ENCODE measurements around the gene TMEM235.

TMEM235 gene

GRCh38 chr17:78239489-78239931 is 8.1 kb downstream of the TMEM235 start:
- TF ChIP-seq CTCF (IDR thresholded peaks at IDR 0.05; ENCODE audit: low read depth, low read length): no peak
- no peak overlapping the region for H3K4me3 ChIP-seq (ENCODE audit: low read depth, low read length)

- H3K4me3 ChIP-seq (ENCODE audit: low read depth, low read length): no peak overlapping the region
- no peak for TF ChIP-seq CTCF (IDR thresholded peaks at IDR 0.05; ENCODE audit: low read depth, low read length)
Observed at GRCh38 chr17:78240012-78240655, 8.7 kb downstream of the TMEM235 start.

- no peak overlapping the region for H3K4me3 ChIP-seq (ENCODE audit: low read depth, low read length)
- no peak for TF ChIP-seq CTCF (IDR thresholded peaks at IDR 0.05; ENCODE audit: low read depth, low read length)
Observed at GRCh38 chr17:78240839-78241238, 9.4 kb downstream of the TMEM235 start.

GRCh38 chr17:78241277-78242023 is 10.0 kb downstream of the TMEM235 start:
- no peak overlapping the region for H3K4me3 ChIP-seq (ENCODE audit: low read depth, low read length)
- no peak for TF ChIP-seq CTCF (IDR thresholded peaks at IDR 0.05; ENCODE audit: low read depth, low read length)

- H3K4me3 ChIP-seq (ENCODE audit: low read depth, low read length): no peak overlapping the region
- TF ChIP-seq CTCF (IDR thresholded peaks at IDR 0.05; ENCODE audit: low read depth, low read length): no peak
Observed at GRCh38 chr17:78242024-78242742, 10.8 kb downstream of the TMEM235 start.

- TF ChIP-seq CTCF (IDR thresholded peaks at IDR 0.05; ENCODE audit: low read depth, low read length): no peak
- no peak overlapping the region for H3K4me3 ChIP-seq (ENCODE audit: low read depth, low read length)
Observed at GRCh38 chr17:78247304-78247703, 15.9 kb downstream of the TMEM235 start.

Data from WI38 (cell line).